GM19239 (cell line): ENCODE results near the gene SNRNP48.

Experiments
- DNase-seq: peaks from one replicate; pipeline ENCODE4 v3.0.0; 2011; ENCODE audit warnings: low spot score; ENCODE audit not compliant: insufficient read length
- FAIRE-seq: peaks from 2 replicates; lab custom pipeline; 2011; peaks lifted over from hg19 to GRCh38; lab: Jason Lieb, UNC

SNRNP48 gene

DNA sequence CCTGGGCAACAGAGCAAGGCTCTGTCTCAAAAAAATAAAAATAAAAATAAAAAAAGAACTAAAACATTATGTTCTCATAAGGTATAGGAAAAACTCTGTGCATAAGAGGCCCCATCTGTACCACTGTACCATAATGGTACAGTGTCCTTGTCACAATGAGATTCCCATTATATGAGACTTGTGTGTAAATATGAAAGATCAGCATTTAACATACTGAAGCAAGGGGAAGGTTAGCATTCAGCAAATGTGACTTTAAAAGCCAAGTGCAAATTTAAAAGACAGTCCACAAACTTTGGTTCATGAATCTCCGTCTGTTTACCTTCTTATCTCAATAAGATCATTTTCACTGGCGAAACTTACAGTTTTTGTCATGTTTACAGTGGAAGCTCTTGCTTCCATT, 32.3 kb upstream of the SNRNP48 start:
- DNase-seq, result no peak
- FAIRE-seq, result no peak

DNA sequence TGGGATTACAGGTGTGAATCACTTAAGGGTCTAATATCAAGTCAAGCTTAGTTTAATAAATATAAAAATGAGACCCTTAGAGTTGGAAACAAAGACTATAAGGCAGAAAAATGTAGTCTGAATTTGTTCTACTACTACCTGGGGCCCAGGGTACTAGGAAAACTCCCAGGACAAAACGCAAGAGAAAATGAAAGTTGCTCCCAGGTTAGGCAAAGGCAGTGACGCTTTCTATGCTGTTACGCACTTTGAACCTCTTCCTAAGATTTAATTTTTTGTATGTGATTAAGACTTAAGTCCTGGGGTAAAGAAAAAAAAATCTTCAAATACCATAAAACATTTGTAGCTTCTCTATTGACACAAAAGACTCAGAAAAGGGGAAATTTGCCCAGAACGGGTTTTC, 31.2 kb upstream of the SNRNP48 start:
- no peak for FAIRE-seq
- no peak for DNase-seq

- no peak for DNase-seq
- no peak for FAIRE-seq
These were observed 30.8 kb upstream of the SNRNP48 start for GRCh38 chr6:7559196-7559595.

GRCh38 chr6:7559651-7560385, 30.2 kb upstream of the SNRNP48 start:
- DNase-seq (no peak), FAIRE-seq (no peak)

- FAIRE-seq (no peak), DNase-seq (no peak)
These were observed 28.6 kb upstream of the SNRNP48 start for GRCh38 chr6:7561153-7561964.

GRCh38 chr6:7562769-7563168, 27.2 kb upstream of the SNRNP48 start:
- no peak for FAIRE-seq
- DNase-seq, result no peak

DNA sequence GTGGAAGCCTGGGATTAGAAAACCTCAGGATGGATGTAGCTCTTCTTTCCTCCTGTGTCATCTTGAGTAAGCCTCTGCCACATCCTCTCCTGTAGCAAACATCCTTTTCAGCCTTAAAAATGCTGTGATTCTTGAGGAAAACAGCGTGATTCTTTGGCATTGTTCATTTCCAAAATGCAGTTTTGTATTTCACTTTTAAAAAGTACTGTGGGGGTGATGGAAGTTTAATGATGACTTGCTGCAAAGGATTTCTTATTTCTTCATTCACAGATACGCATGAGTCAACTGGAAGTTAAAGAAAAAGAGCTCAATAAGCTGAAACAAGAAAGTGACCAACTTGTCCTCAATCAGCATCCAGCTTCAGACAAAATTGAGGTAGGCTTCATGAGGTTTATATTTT, 23.9 kb upstream of the SNRNP48 start:
- DNase-seq (no peak), FAIRE-seq (no peak)

DNA sequence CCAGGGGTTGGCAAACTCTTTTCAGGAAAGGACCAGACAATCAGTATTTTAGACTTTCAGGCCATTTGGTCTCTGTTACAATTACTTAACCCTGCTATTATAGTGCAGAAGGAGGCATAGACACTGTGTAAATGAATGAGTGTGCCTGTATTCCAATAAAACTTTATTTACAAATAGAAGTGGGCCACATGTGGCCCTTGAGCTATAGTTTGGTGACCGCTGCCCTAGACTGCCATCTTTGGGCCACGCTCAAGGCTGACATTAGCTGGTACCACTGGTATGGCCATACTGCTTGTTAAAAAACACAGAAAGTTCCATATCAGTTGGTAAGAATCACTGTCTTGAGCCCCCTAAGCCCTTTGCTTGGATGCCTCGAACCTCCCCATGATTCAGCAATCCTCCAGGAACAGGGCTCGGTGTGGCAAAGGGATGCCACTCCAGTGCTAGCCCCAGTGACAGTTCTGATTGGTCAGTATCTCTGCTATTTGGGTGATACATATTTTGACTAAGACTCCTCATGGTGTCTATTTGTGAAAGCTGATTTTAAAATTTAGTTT, 23.3 kb upstream of the SNRNP48 start:
- no peak for FAIRE-seq

GRCh38 chr6:7568021-7568420, 22.0 kb upstream of the SNRNP48 start:
- no peak for FAIRE-seq

More for the DNA sequence above, 23.3 kb upstream of the SNRNP48 start:
- no peak for DNase-seq

DNA sequence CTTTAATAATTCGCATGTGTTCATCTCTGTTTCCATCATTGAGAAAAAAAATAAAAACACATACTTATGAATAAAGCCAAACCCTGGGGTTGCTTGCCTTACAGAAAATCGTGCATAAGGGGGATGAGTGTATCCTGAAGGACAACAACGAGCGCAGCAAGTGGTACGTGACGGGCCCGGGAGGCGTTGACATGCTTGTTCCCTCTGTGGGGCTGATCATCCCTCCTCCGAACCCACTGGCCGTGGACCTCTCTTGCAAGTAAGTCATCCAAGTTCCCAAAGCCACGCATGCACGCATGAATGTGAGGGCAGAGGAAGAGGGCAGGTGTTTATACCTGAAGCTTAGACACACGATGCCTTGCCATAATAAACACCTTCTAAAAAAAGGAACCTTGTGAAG, 20.9 kb upstream of the SNRNP48 start:
- FAIRE-seq (no peak), DNase-seq (no peak)

More at GRCh38 chr6:7568021-7568420, 22.0 kb upstream of the SNRNP48 start:
- DNase-seq, result no peak

- no peak for FAIRE-seq
- DNase-seq, result no peak
These were observed 17.6 kb upstream of the SNRNP48 start for GRCh38 chr6:7572213-7572943.

DNA sequence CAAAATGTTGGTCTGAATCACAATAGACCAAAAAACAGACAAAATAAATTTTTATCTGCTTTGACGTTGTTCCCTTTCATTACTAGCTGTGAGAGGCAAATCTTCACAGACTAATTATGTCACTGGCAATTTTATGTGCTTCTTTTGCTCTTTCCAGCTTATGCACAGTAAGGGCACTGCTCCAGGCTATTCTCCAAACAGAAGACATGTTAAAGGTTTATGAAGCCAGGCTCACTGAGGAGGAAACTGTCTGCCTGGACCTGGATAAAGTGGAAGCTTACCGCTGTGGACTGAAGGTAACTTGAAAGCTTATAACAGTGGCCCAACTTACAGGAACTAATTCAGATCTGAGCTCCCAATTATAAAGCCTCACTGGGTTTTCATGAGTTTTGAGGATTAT, 15.5 kb upstream of the SNRNP48 start:
- FAIRE-seq (no peak), DNase-seq (no peak)

GRCh38 chr6:7578516-7578915, 11.5 kb upstream of the SNRNP48 start:
- no peak for FAIRE-seq

DNA sequence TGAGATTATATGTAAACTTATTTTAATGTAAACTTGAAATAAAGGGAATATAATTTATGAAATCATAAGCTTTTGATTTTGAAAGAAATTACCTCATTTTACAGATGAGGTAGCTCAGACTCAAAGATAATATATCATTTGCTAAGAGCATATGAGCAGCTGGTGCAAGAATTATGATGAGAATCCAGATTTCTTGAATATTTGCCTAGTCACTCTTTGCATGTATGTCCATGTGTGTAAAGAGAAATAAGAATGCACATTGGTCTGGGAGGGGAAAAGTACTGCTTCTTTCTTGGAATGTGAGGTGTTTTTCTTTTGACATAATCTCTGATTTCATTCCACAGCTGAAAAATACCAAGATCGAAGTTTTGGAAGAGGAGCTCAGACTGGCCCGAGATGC, 11.1 kb upstream of the SNRNP48 start:
- no peak for FAIRE-seq
- DNase-seq, result no peak

More at GRCh38 chr6:7578516-7578915, 11.5 kb upstream of the SNRNP48 start:
- no peak for DNase-seq

GRCh38 chr6:7579851-7580250, 10.1 kb upstream of the SNRNP48 start:
- FAIRE-seq (no peak), DNase-seq (no peak)

DNA sequence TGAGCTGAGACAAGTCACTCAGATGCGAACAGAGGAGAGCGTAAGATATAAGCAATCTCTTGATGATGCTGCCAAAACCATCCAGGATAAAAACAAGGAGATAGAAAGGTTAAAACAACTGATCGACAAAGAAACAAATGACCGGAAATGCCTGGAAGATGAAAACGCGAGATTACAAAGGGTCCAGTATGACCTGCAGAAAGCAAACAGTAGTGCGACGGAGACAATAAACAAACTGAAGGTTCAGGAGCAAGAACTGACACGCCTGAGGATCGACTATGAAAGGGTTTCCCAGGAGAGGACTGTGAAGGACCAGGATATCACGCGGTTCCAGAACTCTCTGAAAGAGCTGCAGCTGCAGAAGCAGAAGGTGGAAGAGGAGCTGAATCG, 9.5 kb upstream of the SNRNP48 start:
- FAIRE-seq, result no peak
- no peak for DNase-seq

- no peak for FAIRE-seq
- no peak for DNase-seq
These were observed 8.9 kb upstream of the SNRNP48 start for GRCh38 chr6:7580927-7581618.

- FAIRE-seq (no peak), DNase-seq (no peak)
These were observed 4.6 kb upstream of the SNRNP48 start for GRCh38 chr6:7585287-7585930.

DNA sequence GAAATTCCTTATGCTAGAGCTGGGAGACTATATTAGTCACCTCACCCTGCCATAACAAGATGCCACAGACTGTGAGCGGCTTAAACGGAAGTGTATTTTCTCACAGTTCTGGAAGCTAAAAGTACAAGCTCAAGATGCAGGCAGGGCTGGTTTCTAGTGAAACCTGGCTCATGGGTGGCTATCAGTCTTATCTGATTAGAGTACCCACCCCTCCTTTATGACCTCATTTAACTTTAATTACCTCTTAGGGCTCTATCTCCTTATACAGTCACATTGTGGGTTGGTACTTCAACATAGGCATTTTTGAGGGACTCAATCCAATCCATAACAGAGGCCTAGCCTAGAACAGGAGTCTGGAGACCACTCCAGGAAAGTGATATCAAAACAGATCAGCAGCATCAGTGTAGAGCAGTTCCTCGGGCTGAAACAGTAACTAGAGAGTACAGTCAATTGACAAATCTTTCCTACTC, 2.3 kb upstream of the SNRNP48 start:
- FAIRE-seq, result no peak
- no peak for DNase-seq
